Activated T-cell treated with anti-CD3 and anti-CD28 coated beads for 1 hour (primary cell): ENCODE data around the gene ASIC3.

ENCODE experiments used
- DNase-seq: peaks from one replicate; pipeline ENCODE4 v3.0.0-alpha.2; 2020; ENCODE audit warnings: low read depth

Gene ASIC3

DNA sequence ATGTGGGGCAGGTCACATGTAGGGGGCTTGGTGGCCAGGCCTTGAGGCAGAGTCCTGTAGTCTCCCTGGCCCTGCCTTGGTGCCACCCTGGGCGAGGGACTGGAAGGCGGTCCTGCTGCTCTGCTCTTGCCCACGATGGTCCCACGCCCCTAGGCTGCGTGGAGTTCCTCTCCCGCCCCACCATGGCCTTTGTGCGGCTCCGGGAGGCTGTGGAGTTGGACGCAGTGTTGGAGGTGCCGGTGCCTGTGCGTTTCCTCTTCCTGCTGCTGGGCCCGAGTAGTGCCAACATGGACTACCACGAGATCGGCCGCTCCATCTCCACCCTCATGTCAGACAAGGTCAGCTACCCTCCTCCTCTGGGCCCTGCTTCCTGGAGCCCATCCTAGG, 22.2 kb downstream of the ASIC3 start:
- no peak for DNase-seq

GRCh38 chr7:151071032-151071866, 22.9 kb downstream of the ASIC3 start:
- no peak for DNase-seq

DNA sequence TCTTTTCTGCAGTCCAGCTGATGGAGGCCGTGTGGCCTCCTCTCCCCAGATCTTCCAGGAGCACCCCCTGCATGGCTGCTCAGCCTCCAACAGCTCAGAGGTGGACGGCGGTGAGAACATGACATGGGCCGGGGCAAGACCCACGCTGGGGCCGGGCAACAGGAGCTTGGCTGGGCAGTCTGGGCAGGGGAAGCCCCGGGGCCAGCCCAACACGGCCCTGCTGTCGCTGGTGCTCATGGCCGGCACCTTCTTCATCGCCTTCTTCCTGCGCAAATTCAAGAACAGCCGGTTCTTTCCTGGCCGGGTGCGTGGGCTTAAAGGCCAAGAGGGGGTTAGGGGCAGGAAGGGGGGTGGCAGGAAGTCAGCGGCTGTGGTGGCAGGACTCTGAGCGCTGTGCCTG, 25.7 kb downstream of the ASIC3 start:
- no peak for DNase-seq

- DNase-seq: no peak
These were observed 26.7 kb downstream of the ASIC3 start for GRCh38 chr7:151074817-151075661.

- no peak for DNase-seq
These were observed 27.3 kb downstream of the ASIC3 start for GRCh38 chr7:151075662-151075971.

DNA sequence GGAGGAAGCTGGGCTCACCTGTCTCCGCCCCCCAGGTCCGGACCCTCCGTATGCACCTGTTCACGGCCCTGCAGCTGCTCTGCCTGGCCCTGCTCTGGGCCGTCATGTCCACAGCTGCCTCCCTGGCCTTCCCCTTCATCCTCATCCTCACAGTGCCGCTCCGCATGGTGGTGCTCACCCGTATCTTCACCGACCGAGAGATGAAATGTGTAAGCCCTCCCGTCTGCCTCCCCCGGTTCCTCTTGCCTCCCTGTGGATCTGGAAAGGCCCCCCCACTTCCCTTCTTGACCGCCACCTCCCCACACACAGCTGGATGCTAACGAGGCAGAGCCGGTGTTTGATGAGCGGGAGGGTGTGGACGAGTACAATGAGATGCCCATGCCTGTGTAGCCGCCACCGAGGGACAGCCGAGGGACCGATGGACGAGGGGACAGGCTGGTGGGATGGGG, 27.7 kb downstream of the ASIC3 start:
- no peak for DNase-seq

- no peak for DNase-seq
These were observed 28.8 kb downstream of the ASIC3 start for GRCh38 chr7:151076863-151077704.

- DNase-seq: no peak
These were observed 29.4 kb downstream of the ASIC3 start for GRCh38 chr7:151077705-151078232.

DNA sequence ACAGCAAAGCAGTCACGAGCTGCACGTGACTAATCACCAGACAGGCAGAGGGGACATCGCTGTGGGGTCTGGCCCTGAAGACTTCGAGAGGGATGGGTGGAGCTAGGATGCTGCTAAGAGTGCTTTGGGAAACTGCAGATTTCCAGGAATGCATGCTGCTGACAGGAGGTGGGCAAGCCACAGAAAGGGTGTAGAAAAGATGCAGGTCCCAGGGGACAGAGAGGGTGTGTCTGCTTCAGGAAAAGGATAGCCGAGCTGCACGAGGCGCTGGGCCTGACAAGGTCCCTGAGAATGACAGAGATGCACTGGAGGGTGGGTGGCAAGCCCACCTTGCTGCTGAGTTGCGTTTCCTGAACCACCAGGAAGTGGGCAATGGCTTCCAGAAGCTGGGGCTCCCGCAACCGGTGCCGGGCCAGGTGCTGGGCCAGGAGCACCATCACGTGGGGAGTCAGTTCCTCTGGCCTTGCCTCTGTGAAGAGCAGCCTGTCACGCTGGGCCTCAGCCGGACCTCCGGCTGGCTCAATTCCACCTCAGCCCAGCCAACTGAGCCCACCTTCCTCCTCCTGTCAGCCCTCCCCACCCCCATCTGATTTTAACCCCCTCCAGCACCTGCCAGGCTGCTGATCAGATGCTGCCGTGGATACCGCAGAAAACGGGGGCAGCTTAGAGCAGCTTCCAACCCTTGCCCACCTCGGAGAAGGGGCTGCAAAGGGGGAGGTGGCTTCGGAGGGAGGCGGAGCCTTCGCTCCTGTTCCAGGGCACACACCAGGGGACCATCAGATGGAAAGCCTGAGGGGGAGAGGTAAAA, 30.1 kb downstream of the ASIC3 start:
- no peak for DNase-seq

DNA sequence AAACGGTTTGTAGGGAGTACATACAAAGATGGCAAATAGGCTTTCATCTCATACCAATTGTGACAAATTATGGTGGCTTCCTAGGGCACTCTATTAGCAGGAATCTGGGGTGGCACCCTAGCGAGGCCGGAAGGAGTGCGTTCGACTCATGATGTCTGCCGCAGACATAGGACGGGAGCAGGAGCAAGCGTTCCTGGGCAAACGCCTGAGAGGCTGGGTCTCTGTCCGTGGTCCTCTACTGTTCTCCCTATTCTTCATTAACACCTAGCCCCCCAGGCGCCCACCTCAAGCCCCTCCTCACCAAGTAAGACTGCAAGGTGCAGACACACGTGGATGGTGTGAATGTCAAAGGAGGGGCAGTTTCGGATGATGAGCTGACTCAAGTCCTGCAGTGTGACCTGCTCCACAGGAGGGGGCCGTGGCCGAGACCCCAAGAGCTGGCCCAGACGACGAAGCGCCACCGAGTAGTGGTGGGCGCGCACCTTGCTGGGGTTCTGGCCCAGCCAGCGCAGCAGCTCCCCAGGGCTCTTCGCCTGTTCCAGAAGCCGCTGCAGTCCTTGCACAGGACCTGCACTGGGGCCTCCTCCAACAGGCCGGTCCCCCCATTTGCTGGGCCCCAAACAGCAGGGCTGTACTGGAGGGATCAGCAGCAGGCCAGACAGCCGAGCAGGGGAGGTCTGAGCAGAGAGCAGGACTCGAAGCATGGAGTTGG, 31.0 kb downstream of the ASIC3 start:
- DNase-seq: no peak

GRCh38 chr7:151080067-151080521, 31.8 kb downstream of the ASIC3 start:
- no peak for DNase-seq

DNA sequence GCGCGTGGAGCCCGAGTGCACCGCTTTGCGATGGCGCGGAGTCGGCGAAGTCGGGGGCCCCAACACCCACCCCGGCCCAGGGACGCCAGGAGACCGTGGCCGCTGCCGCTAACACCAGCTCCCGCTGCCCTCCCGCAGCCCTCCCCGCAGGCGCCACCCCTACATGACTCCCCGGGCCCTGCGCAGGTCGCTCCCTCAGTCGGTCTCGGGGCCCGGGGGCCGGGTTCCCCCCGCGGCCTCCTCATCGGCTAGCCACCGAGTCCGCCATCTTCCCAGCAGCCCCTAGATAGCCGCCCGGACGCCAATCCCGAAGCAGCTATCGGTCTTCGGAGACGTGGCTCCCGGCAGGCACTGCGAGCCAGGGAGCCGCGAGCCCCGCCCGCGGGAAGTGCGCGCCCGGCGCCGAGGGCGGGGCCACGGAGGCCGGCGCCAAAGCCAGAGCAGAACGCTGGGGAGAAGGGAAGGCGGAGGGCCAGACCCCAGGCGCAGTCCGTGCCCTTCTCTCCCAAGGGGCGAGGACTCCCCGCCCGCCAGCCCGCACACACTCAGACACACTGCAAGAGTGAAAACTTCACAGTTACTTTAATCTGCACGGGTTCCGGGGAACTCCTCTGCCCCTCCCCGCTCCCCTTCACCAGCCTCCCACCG, 32.3 kb downstream of the ASIC3 start, which contains the start of gene FASTK:
Gene FASTK, minus strand, starts transcription at position 288 of the 648 bp plus-strand sequence. Its CDS starts 43 bp downstream, at position 245.
- DNase-seq: peak; percentile 79

- DNase-seq: no peak
These were observed 33.1 kb downstream of the ASIC3 start for GRCh38 chr7:151081170-151082101.

GRCh38 chr7:151082141-151083070, 34.1 kb downstream of the ASIC3 start:
- DNase-seq: no peak

DNA sequence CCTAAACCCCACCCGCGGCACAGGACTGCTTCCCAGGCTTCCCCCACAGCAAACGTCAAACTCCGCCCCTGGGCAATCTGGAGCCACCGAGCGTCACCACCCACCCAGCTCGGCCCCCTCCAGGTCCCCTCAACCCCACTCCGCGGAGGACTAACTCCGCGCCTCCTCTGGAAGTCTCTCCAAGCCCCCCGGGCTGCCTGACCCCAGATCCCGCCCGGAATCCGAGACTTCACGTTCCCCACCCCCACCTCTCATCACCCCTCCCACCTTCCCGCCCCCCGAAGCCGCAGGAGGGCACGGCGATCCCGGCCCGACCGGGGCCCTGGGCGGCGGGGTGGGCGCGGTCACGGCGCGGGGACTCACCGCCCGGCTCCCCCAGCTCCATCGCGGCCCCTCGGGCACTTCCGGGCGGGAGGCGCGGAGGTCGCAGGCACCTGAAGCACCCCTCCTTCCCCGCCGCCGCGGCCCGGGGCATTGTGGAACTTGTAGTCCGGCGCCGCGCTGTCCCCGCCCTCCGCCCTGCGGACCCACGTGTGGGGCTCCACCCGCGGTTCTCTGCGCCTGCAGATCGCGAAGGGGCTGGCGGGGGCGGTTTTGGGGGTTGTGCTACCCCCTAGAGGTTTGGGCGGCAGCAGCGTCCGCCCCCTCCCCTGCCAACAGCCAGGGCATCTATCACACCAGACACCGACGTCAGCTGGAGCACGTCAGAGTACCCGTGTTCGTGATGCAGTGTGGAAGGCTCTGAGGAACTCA, 34.9 kb downstream of the ASIC3 start, which contains the start of gene TMUB1:
Gene TMUB1, minus strand, starts transcription at position 423 of the 753 bp plus-strand sequence. CDS start 930 bp downstream, outside the sequence.
- DNase-seq: peak; percentile 76

- no peak for DNase-seq
These were observed 35.5 kb downstream of the ASIC3 start for GRCh38 chr7:151083824-151084160.

- DNase-seq: no peak
These were observed 37.0 kb downstream of the ASIC3 start for GRCh38 chr7:151085329-151085690.
